Measurements from ENCODE around the gene EXOSC10. TPM values are rescaled to one million over a fixed set of nuclear protein-coding genes. Genes with fewer than 3 reads are reported as not detected.

Gene EXOSC10
- total RNA-seq, 2 donors from 2014 or later, result 78.5 to 78.9 TPM

- Histone ChIP-seq H3K36me3 (peaks cover 11% of the 10 kb centered on the region), H3K27ac (no peak overlapping the region), H3K27me3 (replicated peaks; ENCODE audit: insufficient read depth) (no peaks in the 10 kb centered on the region), H3K4me3 (no peak overlapping the region), H3K4me1 (ENCODE audit: control insufficient read depth in 1 of 2, low read depth in 2 of 2) (peaks cover 14 to 21% of the 10 kb centered on the region in 2 donors), H3K9me3 (no peaks in the 10 kb centered on the region)
- DNase-seq (ENCODE audit: low spot score) (no peak), ATAC-seq (ENCODE audit: insufficient number of reproducible peaks, low FRiP score, low read depth) (no peak)
- no peak for TF ChIP-seq CTCF (IDR thresholded peaks at IDR 0.05)
Measured at GRCh38 chr1:11057477-11057876, 42.2 kb downstream of the EXOSC10 start.

GRCh38 chr1:11056504-11056903, 43.2 kb downstream of the EXOSC10 start:
- H3K27ac ChIP-seq, result no peak overlapping the region
- no peak overlapping the region for H3K4me3 ChIP-seq
- no peak for TF ChIP-seq CTCF (IDR thresholded peaks at IDR 0.05)
- DNase-seq (ENCODE audit: low spot score), result no peak
- no peak for ATAC-seq (ENCODE audit: insufficient number of reproducible peaks, low FRiP score, low read depth)
- H3K36me3 ChIP-seq, result peaks cover 11% of the 10 kb centered on the region
- H3K4me1 ChIP-seq (ENCODE audit: control insufficient read depth in 1 of 2, low read depth in 2 of 2), result peaks cover 12 to 20% of the 10 kb centered on the region in 2 donors
- no peaks in the 10 kb centered on the region for H3K27me3 ChIP-seq (replicated peaks; ENCODE audit: insufficient read depth)
- H3K9me3 ChIP-seq, result no peaks in the 10 kb centered on the region

GRCh38 chr1:11055676-11056075, 44.0 kb downstream of the EXOSC10 start:
- ATAC-seq (ENCODE audit: insufficient number of reproducible peaks, low FRiP score, low read depth), result no peak
- DNase-seq (ENCODE audit: low spot score), result no peak
- Histone ChIP-seq H3K4me1 (ENCODE audit: control insufficient read depth in 1 of 2, low read depth in 2 of 2) (peaks cover 4 to 12% of the 10 kb centered on the region in 2 donors), H3K36me3 (peaks cover 11% of the 10 kb centered on the region), H3K27ac (no peak overlapping the region), H3K9me3 (no peaks in the 10 kb centered on the region), H3K27me3 (replicated peaks; ENCODE audit: insufficient read depth) (no peaks in the 10 kb centered on the region), H3K4me3 (no peak overlapping the region)
- TF ChIP-seq CTCF (IDR thresholded peaks at IDR 0.05), result no peak

- TF ChIP-seq CTCF (IDR thresholded peaks at IDR 0.05), result no peak
- Histone ChIP-seq H3K36me3 (peaks cover 11% of the 10 kb centered on the region), H3K27ac (no peak overlapping the region), H3K4me1 (ENCODE audit: control insufficient read depth in 1 of 2, low read depth in 2 of 2) (peaks cover 4 to 10% of the 10 kb centered on the region in 2 donors), H3K4me3 (no peak overlapping the region), H3K9me3 (no peaks in the 10 kb centered on the region), H3K27me3 (replicated peaks; ENCODE audit: insufficient read depth) (no peaks in the 10 kb centered on the region)
- DNase-seq (ENCODE audit: low spot score), result no peak
- ATAC-seq (ENCODE audit: insufficient number of reproducible peaks, low FRiP score, low read depth), result no peak
Measured at GRCh38 chr1:11054666-11055065, 45.0 kb downstream of the EXOSC10 start.

- no peak for ATAC-seq (ENCODE audit: insufficient number of reproducible peaks, low FRiP score, low read depth)
- Histone ChIP-seq H3K27me3 (replicated peaks; ENCODE audit: insufficient read depth) (no peaks in the 10 kb centered on the region), H3K27ac (no peak overlapping the region), H3K9me3 (no peaks in the 10 kb centered on the region), H3K4me1 (ENCODE audit: control insufficient read depth in 1 of 2, low read depth in 2 of 2) (peaks cover 4 to 8% of the 10 kb centered on the region in 2 donors), H3K4me3 (no peak overlapping the region), H3K36me3 (peaks cover 11% of the 10 kb centered on the region)
- DNase-seq (ENCODE audit: low spot score), result no peak
- no peak for TF ChIP-seq CTCF (IDR thresholded peaks at IDR 0.05)
Measured at GRCh38 chr1:11054181-11054580, 45.5 kb downstream of the EXOSC10 start.
